HL-60 (cell line): Measurements from ENCODE around the gene EGFR.

Experiments used
- DNase-seq, 2 experiments: peaks; one replicate each; pipeline ENCODE4 v3.0.0-alpha.2; 2010 to 2020; ENCODE audit warnings: low read depth in 1 of 2, low spot score in 1 of 2
- H3K27ac ChIP-seq: fragments of 250-450 bp; sonication (Bioruptor Pico); replicated peaks from 2 replicates; pipeline ENCODE4 v1.5.1; 2020; ENCODE audit warnings: mild to moderate bottlenecking, moderate library complexity
- H3K27me3 ChIP-seq: fragments of 250-450 bp; sonication (Bioruptor Pico); 2 replicates; pipeline ENCODE4 v1.5.1; 2021; ENCODE audit warnings: mild to moderate bottlenecking, moderate library complexity; ENCODE audit not compliant: insufficient read depth, poor library complexity, severe bottlenecking
- H3K4me3 ChIP-seq: replicated peaks from 2 replicates; pipeline ENCODE4 v1.5.1; 2011; ENCODE audit warnings: mild to moderate bottlenecking, control low read depth, low read length; ENCODE audit not compliant: insufficient read depth
- CTCF ChIP-seq: IDR thresholded peaks from one replicate; pipeline ENCODE4 v1.5.1; 2011; ENCODE audit warnings: low read length, control low read depth, inconsistent platforms; ENCODE audit not compliant: insufficient read depth
- GABPA ChIP-seq: IDR thresholded peaks from 2 replicates; pipeline ENCODE4 v1.6.1; 2012; ENCODE audit warnings: low read depth
- POLR2AphosphoS5 ChIP-seq: IDR thresholded peaks from 2 replicates; pipeline ENCODE4 v1.6.1; 2012; ENCODE audit warnings: low read depth
- REST ChIP-seq: IDR thresholded peaks from 2 replicates; pipeline ENCODE4 v1.6.1; 2012; ENCODE audit warnings: low read depth; ENCODE audit not compliant: insufficient replicate concordance
- SPI1 ChIP-seq: IDR thresholded peaks from 2 replicates; pipeline ENCODE4 v1.6.1; 2012; ENCODE audit warnings: low read depth, mild to moderate bottlenecking, borderline replicate concordance

EGFR gene

GRCh38 chr7:55061726-55062499 lies 43.1 kb downstream of the EGFR start:
- Histone ChIP-seq H3K4me3 (no peak overlapping the region), H3K27ac (no peak overlapping the region), H3K27me3 (peaks cover 3% of the 10 kb centered on the region)
- TF ChIP-seq REST (no peak), CTCF (no peak)
- no peak for DNase-seq

GRCh38 chr7:55063061-55063460 lies 44.2 kb downstream of the EGFR start:
- peaks cover 3% of the 10 kb centered on the region for H3K27me3 ChIP-seq
- H3K27ac ChIP-seq = no peak overlapping the region
- no peak overlapping the region for H3K4me3 ChIP-seq
- DNase-seq = no peak
- no peak for TF ChIP-seq POLR2AphosphoS5
- no peak for TF ChIP-seq CTCF
- TF ChIP-seq REST = no peak
- TF ChIP-seq SPI1 = no peak
- no peak for TF ChIP-seq GABPA

GRCh38 chr7:55063633-55064032 lies 44.8 kb downstream of the EGFR start:
- peaks cover 3% of the 10 kb centered on the region for H3K27me3 ChIP-seq
- H3K4me3 ChIP-seq = no peak overlapping the region
- H3K27ac ChIP-seq = no peak overlapping the region
- DNase-seq = no peak
- no peak for TF ChIP-seq GABPA
- TF ChIP-seq SPI1 = no peak
- no peak for TF ChIP-seq CTCF

- peaks cover 3% of the 10 kb centered on the region for H3K27me3 ChIP-seq
- H3K27ac ChIP-seq = no peak overlapping the region
- H3K4me3 ChIP-seq = no peak overlapping the region
- TF ChIP-seq SPI1 (no peak), POLR2AphosphoS5 (no peak), CTCF (no peak), GABPA (no peak), REST (no peak)
- DNase-seq = no peak
These were observed 46.3 kb downstream of the EGFR start for GRCh38 chr7:55065079-55065478.
